NCI-H128 (cell line): ENCODE results near the gene PCNA.

ENCODE experiments used
- DNase-seq: peaks from one replicate; lab custom pipeline; 2025; ENCODE audit not compliant: unreplicated experiment; lab: John Stamatoyannopoulos, UW

The PCNA gene

GRCh38 chr20:5143851-5144250, 24.1 kb upstream of the PCNA start:
- no peak for DNase-seq

GRCh38 chr20:5141615-5142014, 21.9 kb upstream of the PCNA start:
- DNase-seq = no peak

- DNase-seq = no peak
These were observed 20.4 kb upstream of the PCNA start for GRCh38 chr20:5140195-5140594.

GRCh38 chr20:5136096-5136495, 16.3 kb upstream of the PCNA start:
- DNase-seq = no peak

- no peak for DNase-seq
These were observed 15.7 kb upstream of the PCNA start for GRCh38 chr20:5135363-5136012.

- no peak for DNase-seq
These were observed 14.2 kb upstream of the PCNA start for GRCh38 chr20:5133998-5134397.

GRCh38 chr20:5131502-5131901, 11.7 kb upstream of the PCNA start:
- no peak for DNase-seq

- DNase-seq = no peak
These were observed 9.1 kb upstream of the PCNA start for GRCh38 chr20:5128886-5129285.

GRCh38 chr20:5127859-5128424, 8.2 kb upstream of the PCNA start:
- DNase-seq = no peak

GRCh38 chr20:5127204-5127858, 7.6 kb upstream of the PCNA start:
- DNase-seq = peak; percentile 31

GRCh38 chr20:5126512-5127203, 6.9 kb upstream of the PCNA start, which contains the start of gene CDS2:
CDS2 (plus strand) TSS chr20:5127008; CDS start chr20:5127093, 85 bp downstream.
- peak; percentile 96 for DNase-seq

GRCh38 chr20:5122873-5123260, 3.1 kb upstream of the PCNA start:
- no peak for DNase-seq

GRCh38 chr20:5120185-5120476, 373 bp upstream of the PCNA start:
- no peak for DNase-seq

- DNase-seq = no peak
These were observed 669 bp downstream of the PCNA start for GRCh38 chr20:5119143-5119434.

- no peak for DNase-seq
These were observed 1.3 kb downstream of the PCNA start for GRCh38 chr20:5118220-5119142.

- no peak for DNase-seq
These were observed 2.9 kb downstream of the PCNA start for GRCh38 chr20:5116875-5117274.

- DNase-seq = no peak
These were observed 5.4 kb downstream of the PCNA start for GRCh38 chr20:5114403-5114802.

GRCh38 chr20:5113615-5113986, 6.2 kb downstream of the PCNA start:
- DNase-seq = no peak

- no peak for DNase-seq
These were observed 10.5 kb downstream of the PCNA start for GRCh38 chr20:5109276-5109675.

GRCh38 chr20:5104479-5104878, 15.3 kb downstream of the PCNA start:
- DNase-seq = no peak

- DNase-seq = peak; percentile 17
These were observed 18.9 kb downstream of the PCNA start for GRCh38 chr20:5100684-5101347.
